Stimulated activated CD8-positive, alpha-beta memory T cell treated with anti-CD3 and anti-CD28 coated beads, Interleukin-12 subunit alpha, Interleukin-12 subunit beta, amount 100 ng/mL, for 4 hours (primary cell): Measurements from ENCODE around the gene VASP.

Experiments used
- DNase-seq: peaks from one replicate; pipeline ENCODE4 v3.0.0-alpha.2; 2020; ENCODE audit warnings: low read depth

The VASP gene

DNA sequence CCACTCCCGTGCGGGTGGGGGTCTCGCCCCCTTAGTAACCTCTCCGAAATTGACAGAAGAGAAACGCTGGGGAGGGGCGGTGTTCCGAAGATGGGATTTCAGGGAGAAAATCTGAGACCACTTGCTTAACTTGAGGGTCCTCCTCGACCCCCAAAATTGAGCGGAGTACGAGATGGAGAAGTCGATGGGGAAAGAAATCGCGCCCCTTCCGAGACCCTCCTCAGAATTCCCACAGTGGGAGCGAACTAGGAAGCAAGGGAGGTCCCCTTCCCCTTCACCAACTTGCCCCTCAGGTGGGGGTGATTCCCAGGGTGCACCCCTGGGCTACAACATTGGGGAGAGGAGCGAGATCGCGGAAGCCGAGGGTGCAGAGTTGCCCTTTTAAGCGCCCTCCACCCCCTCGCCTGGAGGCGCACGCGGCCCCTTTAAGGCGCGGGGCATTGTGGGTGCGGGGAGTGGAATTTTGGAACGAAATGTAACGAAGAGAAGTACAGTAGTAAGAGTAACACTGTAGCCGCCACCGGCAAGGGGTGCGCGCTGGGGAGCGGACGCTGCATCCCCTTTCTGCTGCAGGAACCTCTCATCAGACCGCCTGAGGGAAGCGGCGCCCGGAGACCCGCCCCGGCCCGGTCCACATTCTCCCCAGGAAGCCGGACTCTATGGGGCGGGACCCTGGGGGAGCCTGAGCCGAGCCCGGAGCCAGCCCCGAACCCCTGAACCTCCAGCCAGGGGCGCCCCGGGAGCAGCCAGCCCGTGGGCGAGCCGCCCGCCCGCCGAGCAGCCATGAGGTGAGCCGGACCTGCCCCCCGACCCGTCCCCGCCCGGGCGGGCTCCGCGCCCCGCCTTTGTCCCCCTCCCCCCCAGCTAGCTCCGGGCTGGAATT, at the start of gene VASP:
VASP (plus strand) TSS at position 491 of the 883 bp plus-strand sequence; CDS start at position 784, 293 bp downstream.
- DNase-seq = peak; percentile 85

DNA sequence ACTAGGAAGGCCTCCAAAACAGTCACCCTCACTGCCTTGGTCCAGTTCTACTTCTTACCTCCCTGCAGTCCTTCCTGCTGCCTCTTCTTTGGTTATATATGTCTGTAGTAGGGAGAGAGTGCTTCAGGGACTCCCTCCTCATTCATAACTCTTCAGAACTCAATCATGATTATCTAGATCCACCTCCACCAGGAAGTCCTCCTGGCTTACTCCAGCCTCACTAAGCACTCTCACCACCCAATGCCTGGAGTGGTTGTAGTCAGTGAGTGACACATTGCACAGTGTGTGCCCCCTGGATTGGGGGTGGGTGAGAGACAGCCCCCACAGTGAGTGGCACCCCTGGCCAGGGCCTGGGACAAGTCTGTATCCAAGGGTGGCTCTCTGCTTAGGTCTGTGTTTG, 49.5 kb upstream of the VASP start:
- DNase-seq = no peak

DNA sequence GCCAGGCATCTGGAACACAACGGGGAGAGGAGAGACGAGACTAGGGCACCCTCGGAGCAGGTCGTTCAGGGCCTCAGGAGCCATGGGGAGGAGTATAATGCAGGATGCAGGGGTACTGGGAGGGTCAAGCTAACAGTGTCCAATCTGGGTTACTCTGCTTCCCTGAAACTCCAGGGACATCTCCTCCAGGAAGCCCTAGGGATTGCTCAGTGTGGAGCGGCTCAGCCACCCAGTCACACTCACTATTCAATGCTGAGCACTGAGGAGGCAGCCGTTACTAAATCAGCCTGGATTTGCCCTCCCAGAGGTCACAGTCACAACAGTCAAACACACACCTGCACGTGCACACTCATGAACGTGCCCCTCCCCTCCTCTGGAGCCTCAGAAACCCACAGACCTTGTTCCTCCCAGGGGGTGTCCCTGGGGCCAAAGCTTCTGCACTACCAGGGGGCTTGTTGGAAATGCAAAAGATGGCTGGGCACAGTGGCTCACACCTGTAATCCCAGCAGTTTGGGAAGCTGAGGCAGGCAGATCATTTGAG, 46.4 kb upstream of the VASP start:
- DNase-seq = no peak

DNA sequence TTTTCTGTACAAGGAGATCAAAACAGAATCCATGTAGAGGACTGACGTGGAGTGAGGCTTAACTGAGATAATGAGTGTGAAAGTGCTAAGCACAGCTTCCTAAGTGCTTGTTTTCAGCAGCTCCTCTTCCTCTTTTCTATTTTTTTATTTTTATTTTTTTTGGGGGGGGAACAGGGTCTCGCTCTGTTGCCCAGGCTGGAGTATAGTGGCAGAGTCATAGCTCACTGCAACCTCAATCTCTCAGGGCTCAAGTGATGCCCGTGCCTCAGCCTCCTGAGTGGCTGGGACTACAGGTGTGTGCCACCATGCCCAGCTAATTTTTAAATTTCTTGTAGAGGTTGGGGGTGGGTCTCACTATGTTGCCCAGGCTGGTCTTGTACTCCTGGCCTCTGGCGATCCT, 45.1 kb upstream of the VASP start:
- DNase-seq = no peak

DNA sequence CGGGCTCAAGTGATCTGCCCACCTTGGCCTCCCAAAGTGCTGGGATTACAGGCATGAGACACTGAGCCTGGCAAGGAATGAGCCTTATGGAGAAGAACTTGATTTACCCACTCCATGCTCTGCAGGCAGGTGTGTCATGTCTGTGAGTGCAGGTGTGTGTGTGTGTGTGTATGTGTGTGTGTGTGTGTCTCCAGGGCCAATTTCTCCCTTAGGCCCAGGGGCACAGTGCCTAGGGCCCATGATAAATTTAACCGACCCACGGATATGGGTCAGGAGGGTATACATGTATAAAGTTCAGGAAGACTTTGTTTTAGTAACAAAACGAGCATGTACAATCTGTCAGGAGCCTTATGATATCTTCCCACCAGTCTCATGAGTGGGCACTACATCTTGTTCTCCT, 44.0 kb upstream of the VASP start:
- no peak for DNase-seq

DNA sequence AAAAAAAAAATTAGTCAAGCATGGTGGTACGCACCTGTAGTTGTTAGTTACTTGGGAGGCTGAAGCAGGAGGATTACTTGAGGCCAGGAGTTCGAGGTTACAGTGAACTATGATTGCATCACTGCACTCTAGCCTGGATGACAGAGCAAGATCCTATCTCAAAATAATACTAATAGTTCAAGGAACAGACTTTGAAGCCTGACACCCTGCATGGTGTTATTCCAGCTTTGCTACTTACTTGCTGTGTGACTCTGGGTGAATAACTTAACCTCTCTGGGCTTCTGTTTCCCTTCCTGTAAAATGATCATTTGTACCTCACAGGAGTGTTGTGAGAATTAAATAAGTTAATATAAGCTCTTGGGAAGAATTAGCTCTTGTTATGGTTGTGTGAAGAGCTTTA, 43.0 kb upstream of the VASP start:
- no peak for DNase-seq

DNA sequence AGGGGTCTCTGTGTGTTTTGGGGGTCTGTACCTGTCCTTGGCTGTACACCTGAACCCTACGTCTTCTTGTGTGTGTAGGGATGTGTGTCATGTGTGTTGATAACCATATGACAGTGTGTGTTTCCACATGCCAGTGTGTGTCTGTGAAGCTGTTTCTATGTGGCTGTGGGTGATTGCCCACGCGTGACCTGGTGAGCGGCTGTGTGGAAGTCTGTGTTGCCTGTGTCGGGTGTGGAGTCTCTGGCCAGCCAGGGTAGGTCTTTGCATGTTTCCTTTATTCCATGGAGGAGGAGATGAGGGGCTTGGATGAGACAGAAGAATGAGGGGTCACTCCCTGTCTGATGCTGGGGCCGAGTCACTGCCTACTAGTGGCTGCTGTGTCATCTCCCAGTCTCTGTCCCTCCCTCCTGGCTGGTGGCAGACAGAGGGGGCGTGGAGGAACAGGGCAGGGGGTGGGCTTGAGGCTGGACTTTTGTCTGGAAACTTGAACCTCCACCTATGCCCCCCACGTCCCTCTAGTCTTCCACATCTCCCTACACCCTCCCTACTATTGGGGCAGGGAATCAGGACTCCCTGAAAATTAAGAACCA, 42.3 kb upstream of the VASP start:
- DNase-seq = no peak

DNA sequence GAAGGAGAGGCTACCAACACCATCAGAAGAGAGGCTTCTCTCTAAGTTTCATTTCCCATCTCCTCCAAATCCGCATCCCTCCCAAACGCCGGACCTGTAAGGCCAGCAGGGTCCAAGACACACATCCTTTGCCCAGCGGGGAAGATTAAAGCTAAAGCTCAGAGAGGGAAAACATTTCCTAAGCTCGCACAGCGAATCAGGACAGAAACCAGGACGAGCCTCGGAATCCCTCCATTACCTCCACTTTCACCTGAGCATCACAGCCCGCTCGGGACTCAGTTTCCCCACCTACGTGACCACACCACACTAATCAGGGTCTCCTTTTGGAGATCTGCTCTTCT, 40.2 kb upstream of the VASP start:
- no peak for DNase-seq

DNA sequence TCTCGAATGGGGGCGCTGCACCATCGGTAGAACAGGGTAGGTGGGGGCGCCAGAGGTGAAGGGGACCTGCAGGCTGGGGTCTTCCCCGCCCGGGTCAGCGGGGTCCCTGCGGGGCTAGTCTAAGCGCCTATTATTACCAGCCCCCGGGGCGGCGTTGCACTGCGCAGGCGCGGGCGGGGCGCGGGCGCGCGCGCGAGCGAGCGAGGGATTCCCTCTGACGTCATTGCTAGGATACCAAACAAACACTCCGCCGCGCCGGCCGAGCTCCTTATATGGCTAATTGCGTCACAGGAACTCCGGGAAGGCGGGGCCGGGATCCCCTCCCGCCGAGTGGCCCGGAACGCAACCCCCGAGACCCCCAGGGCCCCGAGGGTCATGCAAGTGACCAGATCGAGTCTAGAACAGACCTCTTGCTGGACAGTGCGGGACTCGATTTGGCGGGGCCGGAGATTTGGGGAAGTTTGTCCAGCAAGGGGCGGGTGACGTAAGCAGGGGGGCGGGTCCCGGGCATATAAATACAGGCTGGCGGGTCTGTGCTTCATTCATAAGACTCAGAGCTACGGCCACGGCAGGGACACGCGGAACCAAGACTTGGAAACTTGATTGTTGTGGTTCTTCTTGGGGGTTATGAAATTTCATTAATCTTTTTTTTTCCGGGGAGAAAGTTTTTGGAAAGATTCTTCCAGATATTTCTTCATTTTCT, 39.7 kb upstream of the VASP start, which contains the start of gene FOSB:
FOSB (plus strand) TSS at position 541 of the 703 bp plus-strand sequence. CDS start 591 bp downstream, outside the sequence.
- DNase-seq = peak; percentile 91

DNA sequence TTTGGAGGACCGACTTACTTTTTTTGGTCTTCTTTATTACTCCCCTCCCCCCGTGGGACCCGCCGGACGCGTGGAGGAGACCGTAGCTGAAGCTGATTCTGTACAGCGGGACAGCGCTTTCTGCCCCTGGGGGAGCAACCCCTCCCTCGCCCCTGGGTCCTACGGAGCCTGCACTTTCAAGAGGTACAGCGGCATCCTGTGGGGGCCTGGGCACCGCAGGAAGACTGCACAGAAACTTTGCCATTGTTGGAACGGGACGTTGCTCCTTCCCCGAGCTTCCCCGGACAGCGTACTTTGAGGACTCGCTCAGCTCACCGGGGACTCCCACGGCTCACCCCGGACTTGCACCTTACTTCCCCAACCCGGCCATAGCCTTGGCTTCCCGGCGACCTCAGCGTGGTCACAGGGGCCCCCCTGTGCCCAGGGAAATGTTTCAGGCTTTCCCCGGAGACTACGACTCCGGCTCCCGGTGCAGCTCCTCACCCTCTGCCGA, 39.1 kb upstream of the VASP start:
- DNase-seq = no peak

DNA sequence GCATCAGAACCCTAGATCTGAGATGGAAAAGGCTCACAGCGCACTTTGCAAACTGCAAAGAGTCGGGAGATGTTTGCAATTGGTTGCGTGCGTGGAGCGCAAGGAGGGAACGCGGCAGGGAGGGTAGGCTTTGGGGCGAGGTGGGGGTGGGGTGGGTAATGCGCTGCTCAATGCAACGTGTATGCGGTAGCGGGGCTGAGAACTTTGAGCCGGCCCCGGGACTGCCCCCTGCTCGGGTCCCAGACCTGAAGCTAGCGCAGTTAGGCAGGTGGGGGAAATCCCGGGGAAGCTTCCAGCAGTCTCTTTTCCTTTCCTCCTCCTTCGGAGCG, 38.5 kb upstream of the VASP start:
- DNase-seq = no peak

DNA sequence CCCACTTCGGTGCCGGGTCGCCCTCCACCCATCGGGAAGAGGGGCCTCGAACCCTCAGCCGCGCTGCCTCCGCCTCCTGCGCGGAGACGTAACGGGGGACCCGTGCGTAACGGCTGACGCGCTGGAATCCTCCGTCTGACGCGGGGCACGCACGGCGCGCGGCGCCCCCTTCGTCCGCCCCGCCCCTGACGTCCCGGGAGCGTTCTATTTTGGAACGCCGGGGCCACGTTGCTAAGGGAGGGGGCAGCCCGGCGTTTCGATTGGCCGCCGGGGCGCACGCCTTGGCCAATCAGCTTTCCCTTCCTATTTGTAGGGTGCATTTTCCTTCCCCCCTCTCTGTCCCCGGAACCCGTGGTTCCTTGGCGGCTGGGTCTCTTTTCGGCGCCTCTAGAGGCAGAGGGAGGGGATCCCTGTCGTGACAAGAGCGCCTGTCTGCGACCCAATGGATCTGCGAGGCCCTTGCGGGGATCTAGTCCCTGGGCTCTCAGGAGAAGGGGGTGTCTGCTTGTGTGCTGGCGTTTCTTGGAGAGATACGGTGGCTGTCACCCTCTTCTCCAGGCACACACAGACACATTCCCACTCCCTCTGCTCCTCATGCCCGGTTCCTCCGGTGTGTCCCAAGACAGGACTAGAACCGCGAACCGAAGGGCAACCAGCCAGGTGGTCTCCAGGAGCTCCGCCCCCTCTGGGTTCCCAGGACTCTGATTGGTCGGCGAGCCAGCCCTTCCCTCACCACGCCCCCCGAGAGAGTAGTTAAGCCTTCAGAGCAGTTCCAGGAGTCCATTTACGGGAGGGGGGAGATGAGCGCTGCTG, 37.9 kb upstream of the VASP start:
- peak; percentile 90 for DNase-seq

DNA sequence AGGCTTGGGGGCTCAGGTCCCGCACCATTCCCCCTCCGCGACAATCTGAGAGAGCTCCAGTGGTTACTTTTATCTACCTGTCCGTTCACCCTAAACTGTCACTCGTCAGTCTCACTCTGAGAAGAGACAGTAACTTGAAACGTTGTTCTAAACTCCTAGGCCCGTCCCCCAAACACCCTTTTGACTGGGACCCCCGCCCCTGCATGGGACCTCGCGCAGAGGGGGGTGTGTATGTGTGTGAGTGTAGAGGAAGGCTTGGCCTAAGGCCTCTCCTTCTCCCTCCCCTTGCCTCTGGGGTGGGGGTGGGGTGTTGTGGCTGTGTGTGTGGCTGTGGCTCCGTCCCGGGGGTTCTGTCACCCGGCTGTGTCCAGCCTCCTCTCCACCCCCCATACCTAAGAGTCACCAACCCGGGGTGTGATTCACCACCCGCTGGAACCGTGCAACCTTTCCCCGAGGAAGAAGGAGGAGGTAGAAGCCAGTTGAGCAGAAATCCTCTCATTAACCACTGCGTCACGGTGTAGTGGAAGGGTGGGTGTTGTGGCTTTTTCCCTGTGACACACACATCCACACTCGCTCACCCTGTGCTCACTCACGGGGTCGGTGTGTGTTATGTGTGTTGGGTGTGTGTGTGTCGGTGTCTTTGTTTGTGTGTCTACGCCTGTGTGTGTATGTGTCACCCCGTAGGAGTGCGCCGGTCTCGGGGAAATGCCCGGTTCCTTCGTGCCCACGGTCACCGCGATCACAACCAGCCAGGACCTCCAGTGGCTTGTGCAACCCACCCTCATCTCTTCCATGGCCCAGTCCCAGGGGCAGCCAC, 37.1 kb upstream of the VASP start:
- no peak for DNase-seq

DNA sequence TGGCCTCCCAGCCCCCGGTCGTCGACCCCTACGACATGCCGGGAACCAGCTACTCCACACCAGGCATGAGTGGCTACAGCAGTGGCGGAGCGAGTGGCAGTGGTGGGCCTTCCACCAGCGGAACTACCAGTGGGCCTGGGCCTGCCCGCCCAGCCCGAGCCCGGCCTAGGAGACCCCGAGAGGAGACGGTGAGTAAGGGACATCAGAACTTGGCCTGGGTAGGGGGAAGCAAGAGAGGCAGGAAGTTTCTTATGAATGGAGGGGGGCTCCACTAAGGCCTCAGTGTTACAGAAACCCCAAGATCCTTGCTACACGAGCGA, 36.6 kb upstream of the VASP start:
- DNase-seq = no peak

DNA sequence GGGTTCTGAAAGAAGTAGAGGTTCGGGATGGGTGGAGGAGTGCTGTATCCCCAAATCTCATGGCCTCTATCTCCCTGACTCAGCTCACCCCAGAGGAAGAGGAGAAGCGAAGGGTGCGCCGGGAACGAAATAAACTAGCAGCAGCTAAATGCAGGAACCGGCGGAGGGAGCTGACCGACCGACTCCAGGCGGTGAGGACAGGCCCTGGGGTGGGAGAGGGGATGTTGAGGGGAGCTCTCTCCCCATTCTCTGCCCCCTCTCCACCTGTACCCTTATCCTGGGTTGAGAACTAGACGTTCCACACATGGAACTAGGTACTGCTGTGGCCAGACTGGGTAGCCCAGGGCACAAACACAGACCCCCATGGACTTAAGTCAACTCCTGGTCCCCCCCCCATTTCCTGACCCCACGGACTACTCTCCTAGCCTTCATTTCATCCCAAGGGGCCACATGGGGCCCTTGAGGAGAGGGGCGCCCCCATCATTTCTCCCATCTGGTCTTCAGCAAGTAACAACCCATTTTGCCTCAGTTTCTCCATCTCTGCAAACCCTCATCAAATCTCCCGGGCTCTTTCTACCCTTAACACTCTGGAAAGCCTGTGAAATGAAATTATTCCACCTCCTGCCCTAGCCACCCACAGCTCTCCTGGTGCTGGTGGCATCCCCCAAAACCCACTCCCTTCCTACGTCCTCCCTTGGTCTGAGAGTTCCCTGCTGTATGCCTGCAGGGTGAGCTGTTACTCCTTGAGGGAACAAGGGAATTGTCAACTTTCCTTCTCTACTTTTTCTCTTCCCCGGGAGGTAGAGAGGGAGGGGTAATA, 36.0 kb upstream of the VASP start:
- no peak for DNase-seq

DNA sequence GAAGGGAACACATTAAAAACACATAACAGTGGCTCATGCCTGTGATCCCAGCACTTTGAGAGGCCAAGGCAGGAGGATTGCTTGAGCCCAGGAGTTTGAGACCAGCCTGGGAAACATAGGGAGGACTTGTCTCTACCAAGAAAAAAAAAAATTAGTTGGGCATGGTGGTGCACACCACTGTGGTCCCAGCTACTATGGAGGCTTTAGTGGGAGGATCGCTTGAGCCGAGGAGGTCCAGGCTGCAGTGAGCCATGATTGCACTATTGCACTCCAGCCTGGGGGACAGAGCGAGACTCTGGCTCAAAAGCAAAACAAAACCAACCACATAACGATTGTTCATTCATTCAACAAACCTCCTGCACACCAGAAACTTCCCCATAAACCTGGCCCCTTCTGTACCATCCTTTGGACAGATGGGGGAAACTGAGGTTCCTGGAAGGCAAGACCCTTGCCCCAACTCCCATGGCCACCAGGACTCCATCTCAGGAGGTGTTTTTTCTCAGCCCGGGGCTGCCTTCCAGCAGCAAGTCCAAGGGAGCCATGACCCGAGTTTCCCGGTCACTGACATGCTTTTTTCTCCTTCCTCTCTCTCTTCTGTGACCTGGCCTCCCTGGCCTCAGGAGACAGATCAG, 35.2 kb upstream of the VASP start:
- DNase-seq = no peak

DNA sequence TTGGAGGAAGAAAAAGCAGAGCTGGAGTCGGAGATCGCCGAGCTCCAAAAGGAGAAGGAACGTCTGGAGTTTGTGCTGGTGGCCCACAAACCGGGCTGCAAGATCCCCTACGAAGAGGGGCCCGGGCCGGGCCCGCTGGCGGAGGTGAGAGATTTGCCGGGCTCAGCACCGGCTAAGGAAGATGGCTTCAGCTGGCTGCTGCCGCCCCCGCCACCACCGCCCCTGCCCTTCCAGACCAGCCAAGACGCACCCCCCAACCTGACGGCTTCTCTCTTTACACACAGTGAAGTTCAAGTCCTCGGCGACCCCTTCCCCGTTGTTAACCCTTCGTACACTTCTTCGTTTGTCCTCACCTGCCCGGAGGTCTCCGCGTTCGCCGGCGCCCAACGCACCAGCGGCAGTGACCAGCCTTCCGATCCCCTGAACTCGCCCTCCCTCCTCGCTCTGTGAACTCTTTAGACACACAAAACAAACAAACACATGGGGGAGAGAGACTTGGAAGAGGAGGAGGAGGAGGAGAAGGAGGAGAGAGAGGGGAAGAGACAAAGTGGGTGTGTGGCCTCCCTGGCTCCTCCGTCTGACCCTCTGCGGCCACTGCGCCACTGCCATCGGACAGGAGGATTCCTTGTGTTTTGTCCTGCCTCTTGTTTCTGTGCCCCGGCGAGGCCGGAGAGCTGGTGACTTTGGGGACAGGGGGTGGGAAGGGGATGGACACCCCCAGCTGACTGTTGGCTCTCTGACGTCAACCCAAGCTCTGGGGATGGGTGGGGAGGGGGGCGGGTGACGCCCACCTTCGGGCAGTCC, 34.5 kb upstream of the VASP start:
- DNase-seq = no peak

DNA sequence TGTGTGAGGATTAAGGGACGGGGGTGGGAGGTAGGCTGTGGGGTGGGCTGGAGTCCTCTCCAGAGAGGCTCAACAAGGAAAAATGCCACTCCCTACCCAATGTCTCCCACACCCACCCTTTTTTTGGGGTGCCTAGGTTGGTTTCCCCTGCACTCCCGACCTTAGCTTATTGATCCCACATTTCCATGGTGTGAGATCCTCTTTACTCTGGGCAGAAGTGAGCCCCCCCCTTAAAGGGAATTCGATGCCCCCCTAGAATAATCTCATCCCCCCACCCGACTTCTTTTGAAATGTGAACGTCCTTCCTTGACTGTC, 34.0 kb upstream of the VASP start:
- no peak for DNase-seq
